ENCODE results near the gene EFCAB6. TPM values are rescaled to one million over a fixed set of nuclear protein-coding genes. Genes with fewer than 3 reads are reported as not detected.

The EFCAB6 gene
- total and polyA plus RNA-seq, 2 donors (not counting 1 experiment from before 2014, with no cell fraction given), result 0.07 to 0.10 TPM

- TF ChIP-seq CTCF (IDR thresholded peaks at IDR 0.05) (no peak), EZH2 (IDR thresholded peaks at IDR 0.05; ENCODE audit: borderline replicate concordance, insufficient read depth, low read depth, low read length, poor library complexity, severe bottlenecking) (no peak)
- H3K4me3 ChIP-seq (ENCODE audit: control extremely low read depth in 1 of 5, extremely low read depth in 1 of 5, insufficient read depth in 1 of 5, low read depth in 2 of 5, low read length in 4 of 5), result no peak overlapping the region
- H3K9me3 ChIP-seq (ENCODE audit: control extremely low read depth in 1 of 3, control insufficient read depth in 2 of 3, insufficient read depth in 1 of 3, low read length in 2 of 3), result peaks cover 4 to 21% (median 12%) of the 10 kb centered on the region in 3 donors
- intact Hi-C loops (cut with micrococcal nuclease), result no loop called here
- no peak overlapping the region for H3K4me3 Mint-ChIP-seq
- no peak overlapping the region for H3K27ac Mint-ChIP-seq
- no peak overlapping the region for H3K27ac ChIP-seq (ENCODE audit: low read length in 2 of 2)
- H3K27me3 ChIP-seq (replicated peaks in 1 of 4; ENCODE audit: control extremely low read depth in 1 of 4, control insufficient read depth in 3 of 4, insufficient read depth in 4 of 4, low read length in 3 of 4), result peaks cover 0 to 2% (median 1%) of the 10 kb centered on the region in 4 experiments
- peaks cover 4% of the 10 kb centered on the region for H3K9me3 Mint-ChIP-seq (ENCODE audit: insufficient read depth)
- ChIA-PET POLR2A (no interaction called here), CTCF (no interaction called here)
- WGBS (ENCODE audit: insufficient coverage), result 83% methylated on average over 2 of the region's 4 CpGs
- no peak overlapping the region for H2AFZ ChIP-seq (ENCODE audit: insufficient read depth, low read depth, low read length, poor library complexity, severe bottlenecking)
- H3K9ac ChIP-seq (ENCODE audit: low read length), result no peak overlapping the region
- H3K27me3 Mint-ChIP-seq, result peaks cover 30% of the 10 kb centered on the region
- H3K4me1 Mint-ChIP-seq, result no peaks in the 10 kb centered on the region
- DNase-seq (no peak), ATAC-seq (ENCODE audit: low read depth) (no peak)
- H3K36me3 ChIP-seq (replicated peaks in 1 of 2; ENCODE audit: control extremely low read depth in 1 of 2, control insufficient read depth in 1 of 2, extremely low read depth in 1 of 2, insufficient read depth in 2 of 2, low read length in 1 of 2), result no peaks in the 10 kb centered on the region
- no peak overlapping the region for H3K4me2 ChIP-seq (replicated peaks; ENCODE audit: low read depth, low read length, poor library complexity, severe bottlenecking)
- no peaks in the 10 kb centered on the region for H3K79me2 ChIP-seq (ENCODE audit: control insufficient read depth, insufficient read depth, low read length)
- no peaks in the 10 kb centered on the region for H4K20me1 ChIP-seq (ENCODE audit: control insufficient read depth, insufficient read depth, low read length, poor library complexity, severe bottlenecking)
- no peaks in the 10 kb centered on the region for H3K4me1 ChIP-seq (ENCODE audit: control insufficient read depth in 2 of 2, insufficient read depth in 2 of 2, low read length in 2 of 2)
Observed at GRCh38 chr22:43706571-43707328, 105.4 kb downstream of the EFCAB6 start.

- Histone ChIP-seq H3K4me2 (replicated peaks; ENCODE audit: low read depth, low read length, poor library complexity, severe bottlenecking) (no peak overlapping the region), H3K9ac (ENCODE audit: low read length) (no peak overlapping the region), H3K36me3 (replicated peaks in 1 of 2; ENCODE audit: control extremely low read depth in 1 of 2, control insufficient read depth in 1 of 2, extremely low read depth in 1 of 2, insufficient read depth in 2 of 2, low read length in 1 of 2) (no peaks in the 10 kb centered on the region), H4K20me1 (ENCODE audit: control insufficient read depth, insufficient read depth, low read length, poor library complexity, severe bottlenecking) (no peaks in the 10 kb centered on the region), H3K27me3 (replicated peaks in 1 of 4; ENCODE audit: control extremely low read depth in 1 of 4, control insufficient read depth in 3 of 4, insufficient read depth in 4 of 4, low read length in 3 of 4) (peaks cover 0 to 2% (median 1%) of the 10 kb centered on the region in 4 experiments), H3K4me1 (ENCODE audit: control insufficient read depth in 2 of 2, insufficient read depth in 2 of 2, low read length in 2 of 2) (no peaks in the 10 kb centered on the region), H3K27ac (ENCODE audit: low read length in 2 of 2) (no peak overlapping the region), H3K9me3 (ENCODE audit: control extremely low read depth in 1 of 3, control insufficient read depth in 2 of 3, insufficient read depth in 1 of 3, low read length in 2 of 3) (peaks cover 4 to 21% (median 12%) of the 10 kb centered on the region in 3 donors), H2AFZ (ENCODE audit: insufficient read depth, low read depth, low read length, poor library complexity, severe bottlenecking) (no peak overlapping the region), H3K4me3 (ENCODE audit: control extremely low read depth in 1 of 5, extremely low read depth in 1 of 5, insufficient read depth in 1 of 5, low read depth in 2 of 5, low read length in 4 of 5) (no peak overlapping the region), H3K79me2 (ENCODE audit: control insufficient read depth, insufficient read depth, low read length) (no peaks in the 10 kb centered on the region)
- Mint-ChIP-seq H3K27ac (no peak overlapping the region), H3K27me3 (peaks cover 31% of the 10 kb centered on the region), H3K4me1 (no peaks in the 10 kb centered on the region), H3K9me3 (ENCODE audit: insufficient read depth) (peaks cover 4% of the 10 kb centered on the region), H3K4me3 (no peak overlapping the region)
- 57% methylated on average over 2 of the region's 3 CpGs for WGBS (ENCODE audit: insufficient coverage)
- intact Hi-C loops (cut with micrococcal nuclease), result no loop called here
- DNase-seq (no peak), ATAC-seq (ENCODE audit: low read depth) (no peak)
- POLR2A ChIA-PET, result no interaction called here
- CTCF ChIA-PET, result no interaction called here
- TF ChIP-seq CTCF (IDR thresholded peaks at IDR 0.05) (no peak), EZH2 (IDR thresholded peaks at IDR 0.05; ENCODE audit: borderline replicate concordance, insufficient read depth, low read depth, low read length, poor library complexity, severe bottlenecking) (no peak)
Observed at GRCh38 chr22:43706151-43706550, 106.0 kb downstream of the EFCAB6 start.
